B cell (primary cell): Measurements from ENCODE around the gene C5AR1.

Experiments used
- CTCF ChIP-seq: fragments of 200-600 bp; IDR thresholded peaks from one replicate; pipeline ENCODE4 v1.8.0; 2022; ENCODE audit warnings: antibody characterized with exemption, mild to moderate bottlenecking
- EZH2 ChIP-seq: IDR thresholded peaks from 2 replicates; pipeline ENCODE4 v1.6.1; 2012; ENCODE audit warnings: borderline replicate concordance, low read depth, mild to moderate bottlenecking, moderate library complexity, low read length; ENCODE audit not compliant: insufficient read depth, poor library complexity, severe bottlenecking

GRCh38 chr19:47323409-47323808 is 13.7 kb downstream of the C5AR1 start:
- TF ChIP-seq CTCF, result no peak
- no peak for TF ChIP-seq EZH2
